Activated naive CD4-positive, alpha-beta T cell treated with anti-CD3 and anti-CD28 coated beads for 36 hours (primary cell): Measurements from ENCODE around the gene GTF2IRD2. TPM values are rescaled to one million over a fixed set of nuclear protein-coding genes. Genes with fewer than 3 reads are reported as not detected.

ENCODE experiments used
- total RNA-seq, 2 experiments: library from RNA; stranded (reverse); gene quantifications; one replicate each; pipeline ENCODE4 v1.2.3, GENCODE V29; 2021

GTF2IRD2 gene
- total RNA-seq, 2 experiments from 2014 or later = 2.0 to 2.1 TPM

Other genes starting within 250 kb of the GTF2IRD2 start
- gene GTF2I, start 193.9 kb downstream of the GTF2IRD2 start, total RNA-seq = 10 to 100 TPM; 81.3 to 81.5 TPM
- under 1 TPM; 0.50 to 0.59 TPM for gene NCF1, start 77.6 kb downstream of the GTF2IRD2 start, total RNA-seq
- gene CASTOR2, start 113.1 kb upstream of the GTF2IRD2 start, total RNA-seq = 1 to 10 TPM; 1.3 to 2.1 TPM
- gene RCC1L, start 222.2 kb upstream of the GTF2IRD2 start, total RNA-seq = 10 to 100 TPM; 38.7 TPM
- gene GTF2IRD2B, start 241.0 kb upstream of the GTF2IRD2 start, total RNA-seq = 1 to 10 TPM; 3.8 to 4.4 TPM